Kidney glomerular epithelial cell (primary cell): Measurements from ENCODE around the gene LHFPL6.

Experiments
- DNase-seq: peaks from one replicate; lab custom pipeline; 2025; lab: John Stamatoyannopoulos, UW

Gene LHFPL6

DNA sequence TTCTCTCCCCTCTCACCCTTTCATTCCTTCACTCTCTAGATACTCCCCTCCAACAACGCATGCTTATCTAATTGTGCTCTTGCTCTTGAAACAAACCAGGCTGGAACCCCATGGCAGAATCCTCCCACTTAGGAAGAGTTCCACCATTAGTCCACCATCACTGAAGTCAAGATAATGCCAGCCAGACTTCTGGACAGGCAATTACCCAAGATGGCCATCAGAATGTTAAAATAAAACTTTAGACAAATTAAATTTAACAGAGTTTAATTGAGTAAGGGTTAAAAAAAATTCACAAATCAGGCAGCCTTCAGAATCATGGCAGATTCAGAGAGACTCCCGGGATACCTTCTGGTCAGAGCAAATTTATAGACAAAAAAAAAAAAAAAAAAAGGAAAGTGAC lies 221.5 kb downstream of the LHFPL6 start:
- DNase-seq, result no peak

GRCh38 chr13:39379667-39380655 lies 223.0 kb downstream of the LHFPL6 start:
- DNase-seq, result no peak

- DNase-seq, result no peak
Measured at GRCh38 chr13:39379118-39379517, 223.9 kb downstream of the LHFPL6 start.

DNA sequence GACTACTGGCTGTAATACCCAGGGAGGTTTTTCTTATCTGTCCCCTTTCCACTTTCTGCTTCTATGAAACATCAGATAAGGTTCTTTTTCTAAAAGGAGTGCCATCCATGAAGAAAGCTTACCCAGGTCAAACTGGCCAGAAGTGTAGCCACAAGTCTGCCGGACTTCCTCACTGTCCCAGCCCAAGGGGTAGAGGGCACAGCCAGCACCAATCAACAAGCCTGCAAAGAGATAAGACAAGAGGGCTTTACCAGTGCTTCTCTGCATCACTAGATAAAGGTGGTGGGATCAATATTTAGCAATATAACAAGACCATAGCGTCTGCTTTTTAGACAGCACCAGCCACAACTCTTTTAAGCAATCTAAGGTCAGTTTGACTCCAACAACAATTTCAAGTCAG lies 224.7 kb downstream of the LHFPL6 start:
- DNase-seq, result no peak

DNA sequence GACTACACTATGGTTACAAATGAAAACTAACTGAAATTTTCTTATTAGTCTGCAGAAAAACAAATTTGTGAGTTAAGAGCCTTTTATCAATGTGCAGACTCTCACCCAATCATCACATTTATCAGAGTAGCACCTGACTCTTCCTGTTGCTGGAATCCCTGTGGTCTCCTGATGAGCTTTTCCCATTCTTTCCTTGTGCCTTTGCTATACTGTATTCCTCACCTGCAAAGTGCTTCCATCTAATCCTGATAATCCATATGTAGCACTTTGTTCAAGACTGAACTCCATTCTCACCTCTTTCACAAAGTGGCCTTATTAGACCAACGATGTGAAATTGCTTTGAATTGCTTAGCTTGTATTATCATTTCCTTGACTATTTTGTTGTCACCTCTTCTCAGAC lies 225.3 kb downstream of the LHFPL6 start:
- DNase-seq, result no peak

DNA sequence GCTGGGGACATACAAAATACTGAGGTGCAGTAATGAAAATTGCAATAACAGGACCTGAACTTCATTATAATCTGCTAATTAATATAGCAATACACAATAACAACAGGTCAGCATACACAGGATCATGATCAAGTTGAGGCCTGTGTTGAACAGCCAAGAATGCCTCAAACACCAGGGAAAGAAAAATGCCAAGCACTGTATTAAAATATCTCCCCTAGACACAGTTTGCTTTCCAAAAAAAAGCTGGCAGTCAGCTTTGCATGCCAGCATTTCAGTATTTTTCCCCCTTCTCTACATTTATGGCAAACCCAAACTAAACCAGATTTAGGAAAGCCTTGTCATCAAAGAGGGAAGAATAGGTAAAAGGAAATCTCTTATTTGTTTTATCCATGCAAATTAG lies 226.9 kb downstream of the LHFPL6 start:
- DNase-seq, result no peak

DNA sequence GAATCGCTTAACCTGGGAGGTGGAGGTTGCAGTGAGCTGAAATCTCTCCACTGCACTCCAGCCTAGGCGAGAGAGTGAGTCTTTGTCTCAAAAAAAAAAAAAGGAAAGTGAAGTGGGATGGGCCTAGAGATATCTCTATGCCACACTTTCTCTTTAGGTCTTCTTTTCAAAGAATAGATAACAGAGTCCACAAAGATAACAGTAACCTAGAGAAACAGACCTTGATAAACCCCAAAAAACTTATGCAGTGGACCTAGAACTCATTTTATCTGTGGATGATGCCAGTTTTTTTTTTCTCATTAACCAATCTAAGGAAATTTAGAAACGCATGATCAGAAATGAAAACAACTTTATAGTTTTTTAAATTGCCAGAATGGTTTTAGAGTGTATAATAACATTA lies 227.4 kb downstream of the LHFPL6 start:
- no peak for DNase-seq

DNA sequence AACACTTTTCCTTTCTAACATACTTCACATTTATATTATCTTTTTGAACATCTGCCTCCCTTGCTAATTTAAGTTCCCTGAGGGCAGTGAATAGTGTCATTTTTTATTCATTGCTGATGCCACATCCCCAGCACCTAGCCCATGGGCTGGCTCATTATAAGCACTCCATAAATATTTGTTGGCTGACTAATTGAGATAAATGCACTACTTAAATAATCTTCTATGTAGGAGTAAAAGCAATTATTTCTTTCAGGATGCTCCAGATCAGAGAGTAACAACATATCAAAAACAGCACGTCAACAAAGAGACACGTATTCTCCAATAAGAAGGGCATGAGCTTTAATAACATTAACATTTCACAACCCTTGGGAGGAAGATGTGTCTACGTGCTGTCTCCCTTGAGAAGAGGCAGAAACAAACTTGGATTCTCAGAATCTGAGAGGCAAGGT lies 228.2 kb downstream of the LHFPL6 start:
- no peak for DNase-seq

DNA sequence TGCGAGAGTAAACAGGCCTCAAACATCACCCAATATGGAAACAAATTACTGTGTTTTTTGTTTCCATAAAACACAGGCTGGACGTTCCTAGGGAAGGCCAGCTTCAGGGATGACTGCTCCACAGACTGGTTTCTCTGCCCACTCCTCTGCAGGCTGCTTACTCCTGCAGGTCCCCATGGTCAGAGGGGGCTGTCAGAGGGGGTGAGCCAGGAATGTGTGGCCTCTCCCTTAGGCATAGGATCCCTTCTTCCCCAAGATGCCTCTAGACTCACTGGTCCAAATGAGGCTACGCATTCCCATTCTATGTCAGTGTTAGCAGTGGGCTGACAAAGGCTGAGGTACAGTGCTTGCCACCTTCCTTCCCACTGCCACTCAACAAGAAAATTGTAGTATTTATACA lies 229.8 kb downstream of the LHFPL6 start:
- DNase-seq, result no peak

- no peak for DNase-seq
Measured at GRCh38 chr13:39371706-39372105, 231.3 kb downstream of the LHFPL6 start.

DNA sequence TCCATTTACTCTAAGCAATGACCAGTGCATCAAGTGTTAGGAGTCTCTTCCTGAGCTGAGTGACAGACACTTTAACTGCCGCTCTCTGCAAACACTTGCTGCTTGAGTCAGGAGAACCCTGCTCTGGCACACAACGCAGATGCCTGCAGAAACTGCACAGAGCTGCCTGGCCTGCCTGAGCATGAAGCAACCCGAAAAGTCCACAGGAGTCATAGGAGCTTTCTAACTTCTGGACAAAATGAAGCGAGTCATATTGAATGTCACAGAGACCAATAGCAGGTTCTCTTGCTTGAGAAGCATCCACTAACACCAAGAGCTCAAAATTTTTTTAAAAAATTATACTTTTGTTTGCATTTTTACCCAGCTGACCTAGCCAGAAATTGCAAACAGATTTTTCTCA lies 232.4 kb downstream of the LHFPL6 start:
- DNase-seq, result no peak

DNA sequence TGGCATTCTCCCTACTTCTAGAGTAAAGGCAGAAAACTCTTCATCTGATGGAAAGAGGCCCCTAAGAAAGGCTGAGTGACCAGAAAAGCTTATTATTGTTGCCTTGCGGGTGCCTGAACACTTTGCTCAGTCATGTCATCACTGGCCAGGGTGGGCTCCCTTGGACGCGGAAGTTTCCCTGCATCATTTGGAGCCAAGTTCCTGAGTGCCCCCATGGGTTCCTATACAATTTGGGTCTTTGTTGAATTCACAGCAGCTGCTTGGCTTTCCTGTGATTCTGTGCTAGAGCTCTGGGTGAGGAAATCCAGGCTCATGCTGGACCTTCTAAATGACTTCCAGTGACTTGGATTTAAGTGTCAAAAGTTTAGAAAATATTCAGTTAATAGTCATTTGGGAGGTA lies 232.9 kb downstream of the LHFPL6 start:
- DNase-seq, result no peak

GRCh38 chr13:39369161-39369890 lies 233.7 kb downstream of the LHFPL6 start:
- DNase-seq, result no peak

- DNase-seq, result no peak
Measured at GRCh38 chr13:39365879-39366278, 237.1 kb downstream of the LHFPL6 start.

GRCh38 chr13:39364947-39365468 lies 238.0 kb downstream of the LHFPL6 start:
- peak; percentile 68 for DNase-seq

- no peak for DNase-seq
Measured at GRCh38 chr13:39363382-39363772, 239.6 kb downstream of the LHFPL6 start.

GRCh38 chr13:39362652-39363381 lies 240.2 kb downstream of the LHFPL6 start:
- no peak for DNase-seq

- peak; percentile 24 for DNase-seq
Measured at GRCh38 chr13:39353988-39354387, 249.0 kb downstream of the LHFPL6 start.

- DNase-seq, result peak; percentile 33
Measured at GRCh38 chr13:39350461-39350881, 252.5 kb downstream of the LHFPL6 start.

- DNase-seq, result no peak
Measured at GRCh38 chr13:39349391-39349960, 253.5 kb downstream of the LHFPL6 start.
